H1 (cell line): ENCODE measurements around the gene CAPN14. TPM values are rescaled to one million over a fixed set of nuclear protein-coding genes. Genes with fewer than 3 reads are reported as not detected.

Experiments
- CHD2 ChIP-seq: IDR thresholded peaks from 2 replicates; pipeline ENCODE4 v1.6.1; 2012; ENCODE audit warnings: low read length, improper control_type of control experiment
- SAP30 ChIP-seq: fragments of 300-600 bp; sonication (generic); IDR thresholded peaks from 2 replicates; pipeline ENCODE4 v1.7.1; 2012; ENCODE audit warnings: low read length, moderate library complexity, mild to moderate bottlenecking, inconsistent platforms; ENCODE audit not compliant: insufficient read depth, insufficient replicate concordance
- SP1 ChIP-seq: IDR thresholded peaks from 2 replicates; pipeline ENCODE4 v1.6.1; 2011; ENCODE audit warnings: low read depth, low read length
- polyA plus RNA-seq, 7 experiments: library from polyadenylated mRNA; depleted of rRNA in 3 of 7; stranded (reverse) in 5 of 7; unstranded in 2 of 7; fragments of >200 nt in 5 of 7; fragments of 200-250 nt in 2 of 7; gene quantifications; 1 replicate in 5 of 7; 2 replicates in 1 of 7; 4 replicates in 1 of 7; pipeline versions ENCODE4 v1.2.1 to v1.2.3, GENCODE V29; 2011 to 2013; ENCODE audit warnings: missing spikeins in 2 of 7, mixed read lengths in 2 of 7
- total RNA-seq: library from RNA; stranded (reverse); fragmentation: NEBNext Ultra II Directional; extraction: Animal tissue kit (Norgen Biotek cat#: 25700); gene quantifications from 2 replicates; pipeline ENCODE4 v1.2.1, GENCODE V29; 2021
- TF ChIP-seq, protein P1 (sequence below): fragments of 300-600 bp; sonication (generic); IDR thresholded peaks from 2 replicates; pipeline ENCODE4 v1.7.1; 2012; ENCODE audit warnings: low read length, moderate library complexity, mild to moderate bottlenecking, inconsistent platforms; ENCODE audit not compliant: insufficient replicate concordance
- TF ChIP-seq, protein P2 (sequence below), 3 experiments: IDR thresholded peaks; 1 replicate in 2 of 3; 2 replicates in 1 of 3; pipeline versions ENCODE4 v1.5.1 to v1.6.1; 2011; ENCODE audit warnings: low read length in 3 of 3, mild to moderate bottlenecking in 3 of 3, inconsistent platforms in 2 of 3, low read depth in 1 of 3, moderate library complexity in 1 of 3; ENCODE audit not compliant: insufficient read depth in 1 of 3; ENCODE audit errors: control extremely low read depth in 1 of 3

Gene CAPN14
- total and polyA plus RNA-seq, 2 of the 8 experiments (the other 6 are each of a cell fraction or from before 2014, with no cell fraction given) = 0.07 TPM; not detected in 1

DNA sequence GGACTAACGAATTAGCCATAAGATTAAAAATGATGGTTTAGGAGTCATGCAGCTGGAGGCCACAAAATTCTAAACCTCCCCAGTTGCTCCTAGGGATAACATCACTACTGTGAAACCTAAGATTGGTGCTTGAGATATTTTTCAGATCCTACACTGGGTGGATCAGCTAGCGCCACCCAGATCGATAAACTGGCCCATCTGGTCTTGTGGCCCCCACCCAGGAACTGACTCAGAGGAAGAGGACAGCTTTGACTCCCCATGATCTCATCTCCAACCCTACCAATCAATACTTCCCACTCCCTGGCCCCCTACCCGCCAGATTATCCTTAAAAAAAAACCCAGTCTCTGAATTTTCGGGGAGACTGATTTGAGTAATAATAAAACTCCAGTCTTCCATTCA lies 84.5 kb downstream of the CAPN14 start (continued):
- TF ChIP-seq, protein P1, sequence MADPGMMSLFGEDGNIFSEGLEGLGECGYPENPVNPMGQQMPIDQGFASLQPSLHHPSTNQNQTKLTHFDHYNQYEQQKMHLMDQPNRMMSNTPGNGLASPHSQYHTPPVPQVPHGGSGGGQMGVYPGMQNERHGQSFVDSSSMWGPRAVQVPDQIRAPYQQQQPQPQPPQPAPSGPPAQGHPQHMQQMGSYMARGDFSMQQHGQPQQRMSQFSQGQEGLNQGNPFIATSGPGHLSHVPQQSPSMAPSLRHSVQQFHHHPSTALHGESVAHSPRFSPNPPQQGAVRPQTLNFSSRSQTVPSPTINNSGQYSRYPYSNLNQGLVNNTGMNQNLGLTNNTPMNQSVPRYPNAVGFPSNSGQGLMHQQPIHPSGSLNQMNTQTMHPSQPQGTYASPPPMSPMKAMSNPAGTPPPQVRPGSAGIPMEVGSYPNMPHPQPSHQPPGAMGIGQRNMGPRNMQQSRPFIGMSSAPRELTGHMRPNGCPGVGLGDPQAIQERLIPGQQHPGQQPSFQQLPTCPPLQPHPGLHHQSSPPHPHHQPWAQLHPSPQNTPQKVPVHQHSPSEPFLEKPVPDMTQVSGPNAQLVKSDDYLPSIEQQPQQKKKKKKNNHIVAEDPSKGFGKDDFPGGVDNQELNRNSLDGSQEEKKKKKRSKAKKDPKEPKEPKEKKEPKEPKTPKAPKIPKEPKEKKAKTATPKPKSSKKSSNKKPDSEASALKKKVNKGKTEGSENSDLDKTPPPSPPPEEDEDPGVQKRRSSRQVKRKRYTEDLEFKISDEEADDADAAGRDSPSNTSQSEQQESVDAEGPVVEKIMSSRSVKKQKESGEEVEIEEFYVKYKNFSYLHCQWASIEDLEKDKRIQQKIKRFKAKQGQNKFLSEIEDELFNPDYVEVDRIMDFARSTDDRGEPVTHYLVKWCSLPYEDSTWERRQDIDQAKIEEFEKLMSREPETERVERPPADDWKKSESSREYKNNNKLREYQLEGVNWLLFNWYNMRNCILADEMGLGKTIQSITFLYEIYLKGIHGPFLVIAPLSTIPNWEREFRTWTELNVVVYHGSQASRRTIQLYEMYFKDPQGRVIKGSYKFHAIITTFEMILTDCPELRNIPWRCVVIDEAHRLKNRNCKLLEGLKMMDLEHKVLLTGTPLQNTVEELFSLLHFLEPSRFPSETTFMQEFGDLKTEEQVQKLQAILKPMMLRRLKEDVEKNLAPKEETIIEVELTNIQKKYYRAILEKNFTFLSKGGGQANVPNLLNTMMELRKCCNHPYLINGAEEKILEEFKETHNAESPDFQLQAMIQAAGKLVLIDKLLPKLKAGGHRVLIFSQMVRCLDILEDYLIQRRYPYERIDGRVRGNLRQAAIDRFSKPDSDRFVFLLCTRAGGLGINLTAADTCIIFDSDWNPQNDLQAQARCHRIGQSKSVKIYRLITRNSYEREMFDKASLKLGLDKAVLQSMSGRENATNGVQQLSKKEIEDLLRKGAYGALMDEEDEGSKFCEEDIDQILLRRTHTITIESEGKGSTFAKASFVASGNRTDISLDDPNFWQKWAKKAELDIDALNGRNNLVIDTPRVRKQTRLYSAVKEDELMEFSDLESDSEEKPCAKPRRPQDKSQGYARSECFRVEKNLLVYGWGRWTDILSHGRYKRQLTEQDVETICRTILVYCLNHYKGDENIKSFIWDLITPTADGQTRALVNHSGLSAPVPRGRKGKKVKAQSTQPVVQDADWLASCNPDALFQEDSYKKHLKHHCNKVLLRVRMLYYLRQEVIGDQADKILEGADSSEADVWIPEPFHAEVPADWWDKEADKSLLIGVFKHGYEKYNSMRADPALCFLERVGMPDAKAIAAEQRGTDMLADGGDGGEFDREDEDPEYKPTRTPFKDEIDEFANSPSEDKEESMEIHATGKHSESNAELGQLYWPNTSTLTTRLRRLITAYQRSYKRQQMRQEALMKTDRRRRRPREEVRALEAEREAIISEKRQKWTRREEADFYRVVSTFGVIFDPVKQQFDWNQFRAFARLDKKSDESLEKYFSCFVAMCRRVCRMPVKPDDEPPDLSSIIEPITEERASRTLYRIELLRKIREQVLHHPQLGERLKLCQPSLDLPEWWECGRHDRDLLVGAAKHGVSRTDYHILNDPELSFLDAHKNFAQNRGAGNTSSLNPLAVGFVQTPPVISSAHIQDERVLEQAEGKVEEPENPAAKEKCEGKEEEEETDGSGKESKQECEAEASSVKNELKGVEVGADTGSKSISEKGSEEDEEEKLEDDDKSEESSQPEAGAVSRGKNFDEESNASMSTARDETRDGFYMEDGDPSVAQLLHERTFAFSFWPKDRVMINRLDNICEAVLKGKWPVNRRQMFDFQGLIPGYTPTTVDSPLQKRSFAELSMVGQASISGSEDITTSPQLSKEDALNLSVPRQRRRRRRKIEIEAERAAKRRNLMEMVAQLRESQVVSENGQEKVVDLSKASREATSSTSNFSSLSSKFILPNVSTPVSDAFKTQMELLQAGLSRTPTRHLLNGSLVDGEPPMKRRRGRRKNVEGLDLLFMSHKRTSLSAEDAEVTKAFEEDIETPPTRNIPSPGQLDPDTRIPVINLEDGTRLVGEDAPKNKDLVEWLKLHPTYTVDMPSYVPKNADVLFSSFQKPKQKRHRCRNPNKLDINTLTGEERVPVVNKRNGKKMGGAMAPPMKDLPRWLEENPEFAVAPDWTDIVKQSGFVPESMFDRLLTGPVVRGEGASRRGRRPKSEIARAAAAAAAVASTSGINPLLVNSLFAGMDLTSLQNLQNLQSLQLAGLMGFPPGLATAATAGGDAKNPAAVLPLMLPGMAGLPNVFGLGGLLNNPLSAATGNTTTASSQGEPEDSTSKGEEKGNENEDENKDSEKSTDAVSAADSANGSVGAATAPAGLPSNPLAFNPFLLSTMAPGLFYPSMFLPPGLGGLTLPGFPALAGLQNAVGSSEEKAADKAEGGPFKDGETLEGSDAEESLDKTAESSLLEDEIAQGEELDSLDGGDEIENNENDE = no peak
- TF ChIP-seq, protein P2, sequence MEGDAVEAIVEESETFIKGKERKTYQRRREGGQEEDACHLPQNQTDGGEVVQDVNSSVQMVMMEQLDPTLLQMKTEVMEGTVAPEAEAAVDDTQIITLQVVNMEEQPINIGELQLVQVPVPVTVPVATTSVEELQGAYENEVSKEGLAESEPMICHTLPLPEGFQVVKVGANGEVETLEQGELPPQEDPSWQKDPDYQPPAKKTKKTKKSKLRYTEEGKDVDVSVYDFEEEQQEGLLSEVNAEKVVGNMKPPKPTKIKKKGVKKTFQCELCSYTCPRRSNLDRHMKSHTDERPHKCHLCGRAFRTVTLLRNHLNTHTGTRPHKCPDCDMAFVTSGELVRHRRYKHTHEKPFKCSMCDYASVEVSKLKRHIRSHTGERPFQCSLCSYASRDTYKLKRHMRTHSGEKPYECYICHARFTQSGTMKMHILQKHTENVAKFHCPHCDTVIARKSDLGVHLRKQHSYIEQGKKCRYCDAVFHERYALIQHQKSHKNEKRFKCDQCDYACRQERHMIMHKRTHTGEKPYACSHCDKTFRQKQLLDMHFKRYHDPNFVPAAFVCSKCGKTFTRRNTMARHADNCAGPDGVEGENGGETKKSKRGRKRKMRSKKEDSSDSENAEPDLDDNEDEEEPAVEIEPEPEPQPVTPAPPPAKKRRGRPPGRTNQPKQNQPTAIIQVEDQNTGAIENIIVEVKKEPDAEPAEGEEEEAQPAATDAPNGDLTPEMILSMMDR (IDR thresholded peaks at IDR 0.05; ENCODE audit: control extremely low read depth in 1 of 3, insufficient read depth in 1 of 3, low read depth in 1 of 3, low read length in 3 of 3) = no peak
- TF ChIP-seq SAP30 (no peak), CHD2 (no peak), SP1 (no peak)
- TF ChIP-seq, all 59 proteins: peak for 0
